Endothelial cell of umbilical vein (primary cell): Measurements from ENCODE around the gene TEX101. TPM values are rescaled to one million over a fixed set of nuclear protein-coding genes. Genes with fewer than 3 reads are reported as not detected.

Experiments used
- BruUV-seq: library from RNA; stranded (reverse); fragments of 400-500 nt; replicated peaks from 2 replicates; lab custom pipeline; 2021; lab: Mats Ljungman, UMichigan
- CTCF ChIA-PET: fragments of 300-600, 350-600 bp; sonication (Branson Sonifier 250); formaldehyde crosslinking; loops from one replicate; lab custom pipeline; 2021; ENCODE audit warnings: antibody characterized with exemption, inconsistent platforms; lab: Charles Lee
- POLR2A ChIA-PET: fragments of 300-600, 350-600 bp; sonication (Branson Sonifier 250); formaldehyde crosslinking; loops from one replicate; lab custom pipeline; 2021; ENCODE audit warnings: antibody characterized with exemption, inconsistent platforms; lab: Charles Lee
- DNase-seq: peaks from one replicate; pipeline ENCODE4 v3.0.0-alpha.2; 2011; ENCODE audit warnings: low read depth, low spot score
- FAIRE-seq: peaks from 2 replicates; lab custom pipeline; 2011; peaks lifted over from hg19 to GRCh38; lab: Jason Lieb, UNC
- H2AFZ ChIP-seq: 2 replicates; pipeline ENCODE4 v1.6.0; 2012; ENCODE audit warnings: low read depth, low read length, control low read depth, inconsistent platforms
- H3K27ac ChIP-seq: 2 replicates; pipeline ENCODE4 v1.5.1; 2011; ENCODE audit warnings: low read depth, mild to moderate bottlenecking, control low read depth, low read length, moderate library complexity; ENCODE audit not compliant: insufficient read depth
- H3K27me3 ChIP-seq, 2 experiments: 2 replicates each; pipeline versions ENCODE4 v1.6.0 to v1.6.1; 2011; ENCODE audit warnings: low read length in 2 of 2, mixed read lengths in 1 of 2; ENCODE audit not compliant: control insufficient read depth in 2 of 2, insufficient read depth in 2 of 2
- H3K36me3 ChIP-seq, 2 experiments: 2 replicates in 1 of 2; 3 replicates in 1 of 2; pipeline ENCODE4 v1.5.1; 2011; ENCODE audit warnings: low read length in 2 of 2, mild to moderate bottlenecking in 1 of 2, moderate library complexity in 1 of 2; ENCODE audit not compliant: control insufficient read depth in 2 of 2, insufficient read depth in 2 of 2; ENCODE audit errors: extremely low read depth in 1 of 2
- H3K4me1 ChIP-seq: 3 replicates; pipeline ENCODE4 v1.5.1; 2011; ENCODE audit warnings: mild to moderate bottlenecking, low read length; ENCODE audit not compliant: control insufficient read depth, insufficient read depth; ENCODE audit errors: extremely low read depth
- H3K4me2 ChIP-seq: 2 replicates; pipeline ENCODE4 v1.6.1; 2011; ENCODE audit warnings: low read length, control low read depth, mixed read lengths; ENCODE audit not compliant: insufficient read depth
- H3K4me3 ChIP-seq, 3 experiments: fragments of 200-600 bp in 1 of 3; sonication (generic), shearing (Covaris generic) in 1 of 3; replicated peaks in 1 of 3; 2 replicates each; pipeline ENCODE4 v1.5.1; 2011 to 2016; ENCODE audit warnings: control low read depth in 3 of 3, low read length in 3 of 3, mild to moderate bottlenecking in 2 of 3, inconsistent platforms in 1 of 3, low read depth in 1 of 3, moderate library complexity in 1 of 3; ENCODE audit not compliant: insufficient read depth in 1 of 3
- H3K79me2 ChIP-seq: 2 replicates; pipeline ENCODE4 v1.6.0; 2012; ENCODE audit warnings: low read length, inconsistent platforms; ENCODE audit not compliant: control insufficient read depth, insufficient read depth
- H3K9ac ChIP-seq: replicated peaks from 2 replicates; pipeline ENCODE3; 2011; ENCODE audit warnings: low read length, control low read depth; ENCODE audit not compliant: insufficient read depth; ENCODE audit errors: extremely low read depth
- H3K9me1 ChIP-seq: replicated peaks from 3 replicates; pipeline ENCODE4 v1.6.0; 2011; ENCODE audit warnings: mild to moderate bottlenecking, low read length; ENCODE audit not compliant: control insufficient read depth, insufficient read depth; ENCODE audit errors: extremely low read depth
- H3K9me3 ChIP-seq: replicated peaks from 2 replicates; pipeline ENCODE4 v1.5.1; 2012; ENCODE audit warnings: low read length, inconsistent platforms; ENCODE audit not compliant: control insufficient read depth, insufficient read depth
- H4K20me1 ChIP-seq: replicated peaks from 2 replicates; pipeline ENCODE3; 2011; ENCODE audit warnings: mild to moderate bottlenecking, low read length; ENCODE audit not compliant: control insufficient read depth, insufficient read depth; ENCODE audit errors: extremely low read depth
- CTCF ChIP-seq, 2 donors: IDR thresholded peaks; 1 replicate in 1 of 2; 2 replicates in 1 of 2; pipeline ENCODE4 v1.5.1; 2011; ENCODE audit warnings: low read length in 2 of 2, mild to moderate bottlenecking in 2 of 2, moderate library complexity in 2 of 2, control low read depth in 1 of 2, inconsistent platforms in 1 of 2, low read depth in 1 of 2; ENCODE audit not compliant: insufficient read depth in 1 of 2; ENCODE audit errors: extremely low read depth in 1 of 2
- EZH2 ChIP-seq: IDR thresholded peaks from 2 replicates; pipeline ENCODE4 v1.6.1; 2012; ENCODE audit warnings: borderline replicate concordance, low read depth, mild to moderate bottlenecking, moderate library complexity, low read length, inconsistent platforms; ENCODE audit not compliant: severe bottlenecking
- FOS ChIP-seq: IDR thresholded peaks from 2 replicates; pipeline ENCODE4 v1.6.1; 2011; ENCODE audit warnings: mild to moderate bottlenecking, low read length, moderate library complexity, borderline replicate concordance; ENCODE audit not compliant: insufficient read depth
- GATA2 ChIP-seq: IDR thresholded peaks from 2 replicates; pipeline ENCODE4 v1.7.0; 2011; ENCODE audit warnings: low read depth, mild to moderate bottlenecking, moderate library complexity, mixed read lengths, low read length; ENCODE audit not compliant: insufficient read length, insufficient read depth
- JUN ChIP-seq: IDR thresholded peaks from 2 replicates; pipeline ENCODE4 v1.6.1; 2011; ENCODE audit warnings: borderline replicate concordance, low read depth; ENCODE audit not compliant: insufficient read length, insufficient read depth
- MAX ChIP-seq: IDR thresholded peaks from 2 replicates; pipeline ENCODE4 v1.6.1; 2011; ENCODE audit not compliant: insufficient read depth, insufficient read length
- MYC ChIP-seq: IDR thresholded peaks from one replicate; pipeline ENCODE4 v1.6.1; 2011; ENCODE audit warnings: mild to moderate bottlenecking, low read depth, low read length
- POLR2A ChIP-seq: IDR thresholded peaks from 2 replicates; pipeline ENCODE4 v1.6.1; 2012; ENCODE audit warnings: low read depth, mild to moderate bottlenecking, control low read depth, low read length
- POLR2AphosphoS5 ChIP-seq: IDR thresholded peaks from 2 replicates; pipeline ENCODE4 v1.6.1; 2012; ENCODE audit warnings: low read depth, mild to moderate bottlenecking, control low read depth, low read length, moderate library complexity; ENCODE audit not compliant: insufficient read depth
- dilution Hi-C: fragments of 300-500 bp; cut with MboI; formaldehyde crosslinking; loops from one replicate; pipeline ENCODE4 v1.15.0; 2019; ENCODE audit warnings: low sequenced_read_pairs; ENCODE audit not compliant: extremely low pct_ligation_motif_present
- intact Hi-C: fragments of 100-400 bp; cut with micrococcal nuclease; formaldehyde crosslinking; loops from one replicate; pipeline ENCODE4 v1.10.0; 2022
- polyA plus RNA-seq, 4 experiments: library from polyadenylated mRNA; depleted of rRNA in 3 of 4; stranded (reverse) in 3 of 4; unstranded in 1 of 4; fragments of >200 nt; gene quantifications; 2 replicates each; pipeline versions ENCODE4 v1.2.1 to v1.2.3, GENCODE V29; 2011 to 2012; ENCODE audit warnings: missing spikeins in 1 of 4
- total RNA-seq: library from RNA; stranded (reverse); gene quantifications from 2 replicates; pipeline ENCODE4 v1.2.3, GENCODE V29; 2021

The TEX101 gene
- total and polyA plus RNA-seq, 2 donors (not counting 3 experiments of a cell fraction or from before 2014, with no cell fraction given) = not detected

DNA sequence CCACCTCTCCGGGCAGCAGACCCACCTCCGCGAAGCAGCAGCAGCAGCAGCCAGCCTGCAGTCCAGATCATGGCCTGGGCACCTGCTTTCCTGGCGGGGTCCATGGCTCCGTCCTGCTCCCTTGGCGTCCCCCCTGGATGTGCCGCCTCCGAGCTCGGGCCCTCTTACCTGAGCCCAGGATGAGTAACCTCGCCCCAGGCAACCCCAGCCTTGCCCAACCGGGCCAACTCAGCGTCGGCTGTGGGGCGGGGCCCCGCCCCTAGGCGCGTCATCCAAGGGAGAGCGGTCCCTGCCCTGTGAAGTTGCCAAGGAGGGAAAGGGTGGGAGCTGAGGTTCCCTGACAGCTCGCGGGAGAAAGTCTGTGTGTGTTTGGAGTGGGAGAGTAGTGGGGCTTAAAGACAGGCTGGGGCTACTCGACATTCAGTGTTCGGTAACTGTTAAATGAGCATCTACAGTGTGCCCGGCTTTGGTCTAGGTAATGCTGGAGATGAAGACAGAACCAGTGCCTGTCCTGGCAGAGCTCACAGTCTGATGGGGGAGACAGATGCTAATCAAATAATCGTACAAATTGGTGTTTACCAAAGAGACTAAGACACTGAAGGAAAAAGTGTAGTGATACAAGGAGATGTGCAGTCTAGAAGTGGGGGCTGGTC is 50.9 kb downstream of the TEX101 start, which contains the start of gene LYPD3:
TSS of gene LYPD3 (minus strand) at position 141 of the 653 bp plus-strand sequence. CDS start at position 104, 37 bp downstream.
- H3K4me2 ChIP-seq = no peak within 1 kb of the TSS
- FAIRE-seq (no peak), DNase-seq (no peak)
- peaks cover 23% of the 10 kb centered on the region for H3K4me1 ChIP-seq
- H2AFZ ChIP-seq = peak within 1 kb of the TSS; percentile 98
- H3K27ac ChIP-seq = no peak within 1 kb of the TSS
- H3K36me3 ChIP-seq = no peaks in the 10 kb centered on the region
- no peaks in the 10 kb centered on the region for H3K79me2 ChIP-seq
- BruUV-seq = no TSS peak
- dilution Hi-C loops (no loop called here), intact Hi-C loops (no loop called here)
- H3K27me3 ChIP-seq = no peaks in the 10 kb centered on the region
- CTCF ChIA-PET = interaction anchor here (1.2 kb wide), 1 partner anchor 18 kb away, joined by 3 read pairs; no protein-coding TSS in a partner anchor
- TF ChIP-seq EZH2 = no peak
- TF ChIP-seq GATA2 = no peak
- no peak for TF ChIP-seq MAX
- TF ChIP-seq POLR2AphosphoS5 = no peak
- no peak for TF ChIP-seq FOS
- TF ChIP-seq JUN = no peak
- POLR2A ChIA-PET = no interaction called here
- no peaks in the 10 kb centered on the region for H4K20me1 ChIP-seq
- H3K4me3 ChIP-seq = no peak within 1 kb of the TSS
- H3K9me1 ChIP-seq = no peaks in the 10 kb centered on the region
- H3K9me3 ChIP-seq = no peaks in the 10 kb centered on the region
- H3K9ac ChIP-seq = no peak within 1 kb of the TSS

GRCh38 chr19:43466793-43467192 is 52.1 kb downstream of the TEX101 start:
- ChIA-PET POLR2A (no interaction called here), CTCF (interaction anchor here (0.8 to 1.8 kb wide), 4 partner anchors 16 to 53 kb away, joined by 3 to 10 read pairs (median 5); no protein-coding TSS in a partner anchor)
- no peak for DNase-seq
- H3K27ac ChIP-seq = no peak overlapping the region
- no peak for FAIRE-seq
- H3K4me1 ChIP-seq = peaks cover 23% of the 10 kb centered on the region
- H4K20me1 ChIP-seq = no peaks in the 10 kb centered on the region
- no peak overlapping the region for H3K4me2 ChIP-seq
- no peaks in the 10 kb centered on the region for H3K9me3 ChIP-seq
- H3K9me1 ChIP-seq = no peaks in the 10 kb centered on the region
- no TSS peak for BruUV-seq
- dilution Hi-C loops = no loop called here
- TF ChIP-seq FOS (no peak), POLR2A (no peak), MAX (no peak), JUN (no peak), EZH2 (no peak), GATA2 (no peak), POLR2AphosphoS5 (no peak), MYC (no peak), CTCF (IDR thresholded peaks at IDR 0.05; ENCODE audit: extremely low read depth in 1 of 2, insufficient read depth in 1 of 2, low read depth in 1 of 2, low read length in 2 of 2) (no peak)
- no peak overlapping the region for H3K9ac ChIP-seq
- no peak overlapping the region for H2AFZ ChIP-seq
- no peak overlapping the region for H3K4me3 ChIP-seq
- intact Hi-C loops = no loop called here
- no peaks in the 10 kb centered on the region for H3K27me3 ChIP-seq
- H3K36me3 ChIP-seq = no peaks in the 10 kb centered on the region
- no peaks in the 10 kb centered on the region for H3K79me2 ChIP-seq
